HepG2 (cell line): ENCODE results near the gene NELFB. TPM values are rescaled to one million over a fixed set of nuclear protein-coding genes. Genes with fewer than 3 reads are reported as not detected.
"Not testable (repeated sequence)": the region's sequence is repeated elsewhere in the genome, so short reads cannot be mapped to it uniquely, and the experiment has no call there.

Experiments used
- ATAC-seq: fragments of 200-7000 bp; cut with Tn5 transposase; 3 replicates; pipeline ENCODE4 v1.9.1; 2020; ENCODE audit warnings: mild to moderate bottlenecking, moderate library complexity
- BruUV-seq: library from RNA; stranded (reverse); fragments of 400-500 nt; replicated peaks from 2 replicates; lab custom pipeline; 2021; lab: Mats Ljungman, UMichigan
- CTCF ChIA-PET: fragments of 300-600 bp; formaldehyde crosslinking; extraction: SDS; loops from one replicate; lab custom pipeline; 2021; ENCODE audit warnings: low total read pairs, inconsistent platforms, low intra/inter-chr PET ratio; lab: Yijun Ruan, JAX
- POLR2A ChIA-PET: fragments of 350-600 bp; sonication (Branson Sonifier 250); formaldehyde crosslinking; loops from one replicate; lab custom pipeline; 2020; ENCODE audit warnings: antibody characterized with exemption, inconsistent platforms; lab: Yijun Ruan, JAX
- DNase-seq: peaks from one replicate; pipeline ENCODE4 v3.0.0-alpha.2; 2015; ENCODE audit warnings: low spot score
- FAIRE-seq: peaks from 3 replicates; lab custom pipeline; 2011; peaks lifted over from hg19 to GRCh38; lab: Jason Lieb, UNC
- H2AFZ ChIP-seq: one replicate; pipeline ENCODE4 v1.6.1; 2011; ENCODE audit warnings: low read length, inconsistent platforms
- H3K27ac ChIP-seq: fragments of 300-600 bp; 3 replicates; pipeline ENCODE4 v1.8.0; 2011; ENCODE audit warnings: mixed run types, mild to moderate bottlenecking, mixed read lengths, low read length, inconsistent platforms; ENCODE audit not compliant: insufficient read depth; ENCODE audit errors: extremely low read length
- H3K27me3 ChIP-seq, 2 experiments: fragments of 200-600 bp in 1 of 2; 2 replicates in 1 of 2; 3 replicates in 1 of 2; pipeline versions ENCODE4 v1.6.0 to v1.8.0; 2011; ENCODE audit warnings: low read length in 2 of 2, mild to moderate bottlenecking in 2 of 2, moderate library complexity in 2 of 2, inconsistent platforms in 1 of 2; ENCODE audit not compliant: insufficient read depth in 2 of 2, control insufficient read depth in 1 of 2
- H3K36me3 ChIP-seq, 2 experiments: fragments of 200-600 bp in 1 of 2; replicated peaks in 1 of 2; 2 replicates in 1 of 2; 3 replicates in 1 of 2; pipeline versions ENCODE4 v1.5.1 to v1.8.0; 2011; ENCODE audit warnings: low read length in 2 of 2, inconsistent platforms in 1 of 2; ENCODE audit not compliant: insufficient read depth in 2 of 2, control insufficient read depth in 1 of 2
- H3K4me1 ChIP-seq: 2 replicates; pipeline ENCODE4 v1.5.1; 2012; ENCODE audit warnings: low read length, inconsistent platforms; ENCODE audit not compliant: insufficient read depth
- H3K4me2 ChIP-seq: 2 replicates; pipeline ENCODE4 v1.6.0; 2011; ENCODE audit warnings: low read depth, low read length, inconsistent platforms
- H3K4me3 ChIP-seq, 3 experiments: fragments of 200-600 bp in 1 of 3; sonication (generic), shearing (Covaris generic) in 1 of 3; replicated peaks in 1 of 3; 2 replicates each; pipeline ENCODE4 v1.5.1; 2011 to 2016; ENCODE audit warnings: low read length in 3 of 3, inconsistent platforms in 2 of 3, low read depth in 2 of 3, mild to moderate bottlenecking in 2 of 3, control low read depth in 1 of 3, mixed read lengths in 1 of 3; ENCODE audit not compliant: insufficient read depth in 1 of 3
- H3K79me2 ChIP-seq: one replicate; pipeline ENCODE4 v1.6.1; 2011; ENCODE audit warnings: low read length, inconsistent platforms; ENCODE audit not compliant: insufficient read depth
- H3K9ac ChIP-seq: 2 replicates; pipeline ENCODE4 v1.6.0; 2011; ENCODE audit warnings: mild to moderate bottlenecking, low read depth, low read length, inconsistent platforms; ENCODE audit not compliant: insufficient read depth
- H3K9me3 ChIP-seq: 2 replicates; pipeline ENCODE4 v1.5.1; 2012; ENCODE audit warnings: mild to moderate bottlenecking, low read length
- H4K20me1 ChIP-seq: 2 replicates; pipeline ENCODE4 v1.6.0; 2011; ENCODE audit warnings: inconsistent platforms, mild to moderate bottlenecking, low read length, moderate library complexity; ENCODE audit not compliant: insufficient read depth
- ATF4 ChIP-seq, 2 experiments: fragments of 450-650 bp in 1 of 2; sonication (generic) in 1 of 2; formaldehyde crosslinking; IDR thresholded peaks; 2 replicates each; pipeline versions ENCODE4 v1.5.0 to v1.8.0; 2020 to 2022; ENCODE audit warnings: mild to moderate bottlenecking in 1 of 2, missing genetic modification reagents in 1 of 2
- CEBPG ChIP-seq: IDR thresholded peaks from 2 replicates; pipeline ENCODE4 v1.6.1; 2016
- CREM ChIP-seq, 2 experiments: sonication (generic) in 1 of 2; formaldehyde crosslinking in 1 of 2; IDR thresholded peaks; 2 replicates each; pipeline versions ENCODE4 v1.4.0 to v1.6.1; 2016 to 2020; ENCODE audit warnings: antibody characterized with exemption in 1 of 2, mild to moderate bottlenecking in 1 of 2, missing genetic modification reagents in 1 of 2
- KDM3A ChIP-seq: IDR thresholded peaks from 2 replicates; pipeline ENCODE4 v1.6.1; 2018; ENCODE audit warnings: low read depth, missing compliant biosample characterization
- MXD1 ChIP-seq: sonication (generic); formaldehyde crosslinking; IDR thresholded peaks from 2 replicates; pipeline ENCODE4 v1.4.0; 2020; ENCODE audit warnings: mild to moderate bottlenecking, missing genetic modification reagents
- NR2C2 ChIP-seq: sonication (generic); formaldehyde crosslinking; IDR thresholded peaks from 2 replicates; pipeline ENCODE4 v1.4.0; 2020; ENCODE audit warnings: missing genetic modification reagents, mild to moderate bottlenecking, moderate library complexity, borderline replicate concordance
- ZC3H13 ChIP-seq: sonication (generic); formaldehyde crosslinking; IDR thresholded peaks from 2 replicates; pipeline ENCODE4 v1.8.1; 2023; ENCODE audit warnings: mild to moderate bottlenecking, missing genetic modification reagents, moderate library complexity
- ZFP91 ChIP-seq: sonication (generic); formaldehyde crosslinking; IDR thresholded peaks from 2 replicates; pipeline ENCODE4 v1.9.0; 2022; ENCODE audit warnings: missing genetic modification reagents, mild to moderate bottlenecking, borderline replicate concordance
- ZNF101 ChIP-seq: sonication (generic); formaldehyde crosslinking; IDR thresholded peaks from 2 replicates; pipeline ENCODE4 v1.4.0; 2020; ENCODE audit warnings: mild to moderate bottlenecking, low read depth, missing genetic modification reagents, borderline replicate concordance
- ZNF441 ChIP-seq: sonication (generic); formaldehyde crosslinking; IDR thresholded peaks from 2 replicates; pipeline ENCODE4 v1.7.0; 2021; ENCODE audit warnings: missing genetic modification reagents, borderline replicate concordance
- ZNF460 ChIP-seq: sonication (generic); formaldehyde crosslinking; IDR thresholded peaks from 2 replicates; pipeline ENCODE4 v1.5.1; 2020; ENCODE audit warnings: missing genetic modification reagents, mild to moderate bottlenecking, borderline replicate concordance
- ZNF557 ChIP-seq: sonication (generic); formaldehyde crosslinking; IDR thresholded peaks from 2 replicates; pipeline ENCODE4 v1.4.0; 2020; ENCODE audit warnings: missing genetic modification reagents
- WGBS: methylation state at CpG from one replicate; pipeline ENCODE4 v1.1.6; 2017; ENCODE audit warnings: low lambda C conversion rate; 5-methylcytosine and 5-hydroxymethylcytosine counted together
- in situ Hi-C: cut with HindIII; loops from 2 replicates; pipeline ENCODE4 v1.10.0; 2017; ENCODE audit warnings: low pct_unique_long_range_greater_than_20kb; ENCODE audit not compliant: extremely low pct_ligation_motif_present
- intact Hi-C: fragments of 100-400 bp; cut with micrococcal nuclease; formaldehyde crosslinking; loops from one replicate; pipeline ENCODE4 v1.10.0; 2022; ENCODE audit not compliant: unreplicated experiment
- polyA plus RNA-seq, 8 experiments: library from polyadenylated mRNA; depleted of rRNA in 3 of 8; stranded (reverse) in 7 of 8; unstranded in 1 of 8; fragments of >200 nt; fragmentation: Illumina TruSeq in 4 of 8; extraction: Trizol in 4 of 8; gene quantifications; 2 replicates each; pipeline versions ENCODE4 v1.2.1 to v1.2.3, GENCODE V29; 2011 to 2016; ENCODE audit warnings: low read depth in 4 of 8, missing spikeins in 1 of 8, mixed read lengths in 1 of 8; ENCODE audit not compliant: insufficient read depth in 1 of 8
- total RNA-seq, 5 experiments: library from RNA; depleted of rRNA; stranded (reverse); fragments of >200 nt; fragmentation: Illumina TruSeq; extraction: Trizol; gene quantifications; 2 replicates each; pipeline ENCODE4 v1.2.3, GENCODE V29; 2016; ENCODE audit warnings: low read depth in 1 of 5

Gene NELFB
- total and polyA plus RNA-seq, 2 of the 13 experiments (the other 11 are each of a cell fraction or from before 2014, with no cell fraction given): 26.5 to 45.8 TPM

- DNase-seq; in situ Hi-C loops; CTCF ChIA-PET; ATAC-seq; FAIRE-seq; intact Hi-C loops; H3K27me3 ChIP-seq; H2AFZ ChIP-seq; BruUV-seq; H3K9me3 ChIP-seq; TF ChIP-seq CREM (CRISPR knock-in tag; IDR thresholded peaks at IDR 0.05): not testable (repeated sequence)
- Histone ChIP-seq H3K27ac (peak overlapping the region; percentile 96), H3K36me3 (peaks cover 4 to 19% of the 10 kb centered on the region in 2 experiments; a peak in 4 of 5 replicates), H3K4me1 (peaks cover 68% of the 10 kb centered on the region), H3K4me2 (peak overlapping the region; percentile 85), H3K79me2 (peaks cover 37% of the 10 kb centered on the region), H3K9ac (peak overlapping the region; percentile 86), H4K20me1 (peaks cover 27% of the 10 kb centered on the region), H3K4me3 (peak overlapping the region; percentile 74 to 78 (median 78))
- POLR2A ChIA-PET: interaction anchor here (1.1 to 7.7 kb wide), 20 partner anchors 10 to 439 kb away, joined by 3 to 317 read pairs (median 12); partner anchors contain the start of genes MAN1B1, NELFB, RNF208 and RNF224
- TF ChIP-seq ZNF460 (CRISPR knock-in tag): peak; percentile 91
- 0 out of 2 replicates have a peak, but pooled peaks have one; percentile 16 for TF ChIP-seq CREM (IDR thresholded peaks at IDR 0.05)
- 0 out of 2 replicates have a peak, but pooled peaks have one; percentile 9 for TF ChIP-seq CEBPG (CRISPR knock-in tag)
- TF ChIP-seq ZNF441: peak; percentile 50; the same call in 1 of the 2 replicates
- WGBS: 24% methylated on average over 27 of the region's 27 CpGs
These were observed 15.5 kb upstream of the NELFB start for GRCh38 chr9:137239541-137240200.

- no peak for DNase-seq
- no peak overlapping the region for H2AFZ ChIP-seq
- H3K79me2 ChIP-seq: peaks cover 36% of the 10 kb centered on the region
- TF ChIP-seq NR2C2 (CRISPR knock-in tag) (peak; percentile 70; the same call in 1 of the 2 replicates), ATF4 (CRISPR knock-in tag; IDR thresholded peaks at IDR 0.05) (0 out of 4 replicates have a peak, but pooled peaks of 1 of the 2 experiments have one; percentile 28), ZNF101 (0 out of 2 replicates have a peak, but pooled peaks have one; percentile 66), MXD1 (CRISPR knock-in tag) (peak; percentile 92), KDM3A (0 out of 2 replicates have a peak, but pooled peaks have one; percentile 37), ZNF557 (peak; percentile 89), ZC3H13 (CRISPR knock-in tag) (peak; percentile 74; the same call in 1 of the 2 replicates), ZFP91 (peak; percentile 83; the same call in 1 of the 2 replicates)
These were observed 14.7 kb upstream of the NELFB start for GRCh38 chr9:137240318-137240840.

More at GRCh38 chr9:137240318-137240840, 14.7 kb upstream of the NELFB start:
- Histone ChIP-seq H3K4me1 (peaks cover 64% of the 10 kb centered on the region), H3K9me3 (no peaks in the 10 kb centered on the region), H3K27me3 (no peaks in the 10 kb centered on the region), H3K4me3 (peak overlapping the region; percentile 74 to 78 (median 78)), H3K4me2 (peak overlapping the region; percentile 85), H3K27ac (peak overlapping the region; percentile 96), H3K9ac (peak overlapping the region; percentile 86), H3K36me3 (peaks cover 4 to 19% of the 10 kb centered on the region in 2 experiments; a peak in 4 of 5 replicates), H4K20me1 (peaks cover 27% of the 10 kb centered on the region)
- ChIA-PET CTCF (no interaction called here), POLR2A (interaction anchor here (0.7 to 7.7 kb wide), 34 partner anchors 11 to 440 kb away, joined by 3 to 317 read pairs (median 6); partner anchors contain the start of genes ENTPD2, ENTPD8, LRRC26 and MAN1B1)
- in situ Hi-C loops: no loop called here
- 0% methylated on average over 2 of the region's 58 CpGs for WGBS
- intact Hi-C loops: no loop called here
- TSS peak; percentile 69 for BruUV-seq
- FAIRE-seq: no peak
- ATAC-seq: 0 out of 3 replicates have a peak, but pooled peaks have one; percentile 1
